Measurements from ENCODE around the gene TIMM23B. TPM values are rescaled to one million over a fixed set of nuclear protein-coding genes. Genes with fewer than 3 reads are reported as not detected.
"Not testable (repeated sequence)": the region's sequence is repeated elsewhere in the genome, so short reads cannot be mapped to it uniquely, and the experiment has no call there.

Gene TIMM23B
- total RNA-seq, 1 experiment from 2014 or later: 39.3 TPM

- H3K4me1 Mint-ChIP-seq (ENCODE audit: low read depth, unreplicated experiment); H3K27me3 ChIP-seq (replicated peaks; ENCODE audit: control insufficient read depth, insufficient read depth, low read length); H3K9me3 ChIP-seq; H3K4me3 Mint-ChIP-seq (ENCODE audit: unreplicated experiment); BruUV-seq (replicated peaks); H3K27ac Mint-ChIP-seq (ENCODE audit: unreplicated experiment); H3K9me3 Mint-ChIP-seq (ENCODE audit: unreplicated experiment); intact Hi-C loops (cut with micrococcal nuclease; ENCODE audit: unreplicated experiment); H3K4me1 ChIP-seq; POLR2A ChIA-PET; H3K27me3 Mint-ChIP-seq (ENCODE audit: insufficient read depth, unreplicated experiment); H3K36me3 ChIP-seq (ENCODE audit: control insufficient read depth, insufficient read depth, low read length); CTCF ChIA-PET; H3K4me3 ChIP-seq (ENCODE audit: low read depth, low read length); DNase-seq: not testable (repeated sequence)
- peaks cover 25% of the 10 kb centered on the region for H3K36me3 Mint-ChIP-seq (ENCODE audit: insufficient read depth, unreplicated experiment)
Measured at GRCh38 chr10:49971466-49971865, 29.6 kb downstream of the TIMM23B start.

- H3K9me3 ChIP-seq; H3K36me3 ChIP-seq (ENCODE audit: control insufficient read depth, insufficient read depth, low read length); H3K9me3 Mint-ChIP-seq (ENCODE audit: unreplicated experiment); BruUV-seq (replicated peaks); POLR2A ChIA-PET; DNase-seq; H3K4me1 Mint-ChIP-seq (ENCODE audit: low read depth, unreplicated experiment); H3K27me3 ChIP-seq (replicated peaks; ENCODE audit: control insufficient read depth, insufficient read depth, low read length); CTCF ChIA-PET; intact Hi-C loops (cut with micrococcal nuclease; ENCODE audit: unreplicated experiment); H3K4me1 ChIP-seq; H3K27me3 Mint-ChIP-seq (ENCODE audit: insufficient read depth, unreplicated experiment); H3K4me3 ChIP-seq (ENCODE audit: low read depth, low read length); H3K27ac Mint-ChIP-seq (ENCODE audit: unreplicated experiment); H3K4me3 Mint-ChIP-seq (ENCODE audit: unreplicated experiment): not testable (repeated sequence)
- peaks cover 24% of the 10 kb centered on the region for H3K36me3 Mint-ChIP-seq (ENCODE audit: insufficient read depth, unreplicated experiment)
Measured at GRCh38 chr10:49972094-49972493, 30.2 kb downstream of the TIMM23B start.

- H3K27me3 Mint-ChIP-seq (ENCODE audit: insufficient read depth, unreplicated experiment); H3K4me3 ChIP-seq (ENCODE audit: low read depth, low read length); H3K27ac Mint-ChIP-seq (ENCODE audit: unreplicated experiment); H3K4me1 ChIP-seq; H3K9me3 ChIP-seq; H3K27me3 ChIP-seq (replicated peaks; ENCODE audit: control insufficient read depth, insufficient read depth, low read length); H3K4me3 Mint-ChIP-seq (ENCODE audit: unreplicated experiment); DNase-seq; BruUV-seq (replicated peaks); H3K4me1 Mint-ChIP-seq (ENCODE audit: low read depth, unreplicated experiment); H3K36me3 ChIP-seq (ENCODE audit: control insufficient read depth, insufficient read depth, low read length); CTCF ChIA-PET; H3K9me3 Mint-ChIP-seq (ENCODE audit: unreplicated experiment); intact Hi-C loops (cut with micrococcal nuclease; ENCODE audit: unreplicated experiment); POLR2A ChIA-PET: not testable (repeated sequence)
- H3K36me3 Mint-ChIP-seq (ENCODE audit: insufficient read depth, unreplicated experiment): peaks cover 23% of the 10 kb centered on the region
Measured at GRCh38 chr10:49977756-49978155, 35.9 kb downstream of the TIMM23B start.

- POLR2A ChIA-PET; intact Hi-C loops (cut with micrococcal nuclease; ENCODE audit: unreplicated experiment); CTCF ChIA-PET; H3K4me1 Mint-ChIP-seq (ENCODE audit: low read depth, unreplicated experiment); H3K27me3 ChIP-seq (replicated peaks; ENCODE audit: control insufficient read depth, insufficient read depth, low read length); H3K9me3 Mint-ChIP-seq (ENCODE audit: unreplicated experiment); H3K4me3 Mint-ChIP-seq (ENCODE audit: unreplicated experiment); H3K9me3 ChIP-seq; H3K36me3 ChIP-seq (ENCODE audit: control insufficient read depth, insufficient read depth, low read length); DNase-seq; BruUV-seq (replicated peaks); H3K27me3 Mint-ChIP-seq (ENCODE audit: insufficient read depth, unreplicated experiment); H3K4me1 ChIP-seq; H3K27ac Mint-ChIP-seq (ENCODE audit: unreplicated experiment); H3K4me3 ChIP-seq (ENCODE audit: low read depth, low read length): not testable (repeated sequence)
- peaks cover 15% of the 10 kb centered on the region for H3K36me3 Mint-ChIP-seq (ENCODE audit: insufficient read depth, unreplicated experiment)
Measured at GRCh38 chr10:49987207-49987606, 45.4 kb downstream of the TIMM23B start.

GRCh38 chr10:49988376-49988775, 46.5 kb downstream of the TIMM23B start, which contains the start of gene AGAP6:
AGAP6 (plus strand) TSS chr10:49988406; CDS start chr10:49988716, 310 bp downstream.
- CTCF ChIA-PET; H3K4me1 ChIP-seq; H3K4me3 Mint-ChIP-seq (ENCODE audit: unreplicated experiment); H3K9me3 Mint-ChIP-seq (ENCODE audit: unreplicated experiment); H3K9me3 ChIP-seq; H3K27me3 Mint-ChIP-seq (ENCODE audit: insufficient read depth, unreplicated experiment); H3K4me3 ChIP-seq (ENCODE audit: low read depth, low read length); H3K36me3 ChIP-seq (ENCODE audit: control insufficient read depth, insufficient read depth, low read length); H3K27me3 ChIP-seq (replicated peaks; ENCODE audit: control insufficient read depth, insufficient read depth, low read length); POLR2A ChIA-PET; intact Hi-C loops (cut with micrococcal nuclease; ENCODE audit: unreplicated experiment); BruUV-seq (replicated peaks); DNase-seq; H3K4me1 Mint-ChIP-seq (ENCODE audit: low read depth, unreplicated experiment); H3K27ac Mint-ChIP-seq (ENCODE audit: unreplicated experiment): not testable (repeated sequence)
- H3K36me3 Mint-ChIP-seq (ENCODE audit: insufficient read depth, unreplicated experiment): peaks cover 24% of the 10 kb centered on the region

- CTCF ChIA-PET; H3K4me1 ChIP-seq; H3K36me3 ChIP-seq (ENCODE audit: control insufficient read depth, insufficient read depth, low read length); BruUV-seq (replicated peaks); DNase-seq; H3K4me3 ChIP-seq (ENCODE audit: low read depth, low read length); POLR2A ChIA-PET; intact Hi-C loops (cut with micrococcal nuclease; ENCODE audit: unreplicated experiment); H3K9me3 Mint-ChIP-seq (ENCODE audit: unreplicated experiment); H3K4me1 Mint-ChIP-seq (ENCODE audit: low read depth, unreplicated experiment); H3K9me3 ChIP-seq; H3K27me3 Mint-ChIP-seq (ENCODE audit: insufficient read depth, unreplicated experiment); H3K4me3 Mint-ChIP-seq (ENCODE audit: unreplicated experiment); H3K27ac Mint-ChIP-seq (ENCODE audit: unreplicated experiment); H3K27me3 ChIP-seq (replicated peaks; ENCODE audit: control insufficient read depth, insufficient read depth, low read length): not testable (repeated sequence)
- peaks cover 25% of the 10 kb centered on the region for H3K36me3 Mint-ChIP-seq (ENCODE audit: insufficient read depth, unreplicated experiment)
Measured at GRCh38 chr10:49995321-49995720, 53.5 kb downstream of the TIMM23B start.

- H3K36me3 ChIP-seq (ENCODE audit: control insufficient read depth, insufficient read depth, low read length); POLR2A ChIA-PET; H3K4me3 Mint-ChIP-seq (ENCODE audit: unreplicated experiment); H3K27me3 ChIP-seq (replicated peaks; ENCODE audit: control insufficient read depth, insufficient read depth, low read length); H3K9me3 Mint-ChIP-seq (ENCODE audit: unreplicated experiment); H3K27ac Mint-ChIP-seq (ENCODE audit: unreplicated experiment); H3K9me3 ChIP-seq; H3K27me3 Mint-ChIP-seq (ENCODE audit: insufficient read depth, unreplicated experiment); H3K4me1 ChIP-seq; intact Hi-C loops (cut with micrococcal nuclease; ENCODE audit: unreplicated experiment); BruUV-seq (replicated peaks); H3K4me1 Mint-ChIP-seq (ENCODE audit: low read depth, unreplicated experiment); DNase-seq; CTCF ChIA-PET; H3K4me3 ChIP-seq (ENCODE audit: low read depth, low read length): not testable (repeated sequence)
- peaks cover 16% of the 10 kb centered on the region for H3K36me3 Mint-ChIP-seq (ENCODE audit: insufficient read depth, unreplicated experiment)
Measured at GRCh38 chr10:50014024-50014423, 72.2 kb downstream of the TIMM23B start.

Measured in Caco-2 (cell line).